ENCODE results near the gene PHF2.

- TF ChIP-seq CTCF (conservative IDR thresholded peaks at IDR 0.05; ENCODE audit: low read length) (no peak), EZH2phosphoT487 (IDR thresholded peaks at IDR 0.05; ENCODE audit: borderline replicate concordance, low read depth, low read length) (no peak)
Observed at GRCh38 chr9:93648181-93648580, 71.8 kb downstream of the PHF2 start.
